Panc1 (cell line): ENCODE results near the gene MACROH2A1. TPM values are rescaled to one million over a fixed set of nuclear protein-coding genes. Genes with fewer than 3 reads are reported as not detected.

Source experiments
- ATAC-seq: fragments of 200-7000 bp; cut with Tn5 transposase; 2 replicates; pipeline ENCODE4 v1.9.1; 2020; ENCODE audit warnings: mild to moderate bottlenecking, moderate library complexity
- BruUV-seq: library from RNA; stranded (reverse); fragments of 400-500 nt; replicated peaks from 2 replicates; lab custom pipeline; 2021; lab: Mats Ljungman, UMichigan
- CTCF ChIA-PET: fragments of 300-600 bp; sonication (Branson Sonifier 250); formaldehyde crosslinking; loops from one replicate; lab custom pipeline; 2022; ENCODE audit warnings: antibody characterized with exemption; lab: Charles Lee
- POLR2A ChIA-PET: fragments of 300-600 bp; sonication (Branson Sonifier 250); formaldehyde crosslinking; loops from one replicate; lab custom pipeline; 2022; ENCODE audit warnings: antibody characterized with exemption; lab: Charles Lee
- DNase-seq: peaks from one replicate; pipeline ENCODE4 v3.0.0-alpha.2; 2010; ENCODE audit warnings: low read depth, low spot score
- H3K27ac ChIP-seq: 2 replicates; pipeline ENCODE4 v1.5.1; 2011; ENCODE audit warnings: mild to moderate bottlenecking, low read length, inconsistent platforms
- H3K27me3 ChIP-seq: fragments of 200-500 bp; sonication (Bioruptor generic); 2 replicates; pipeline ENCODE4 v1.6.0; 2014; ENCODE audit warnings: low read length, inconsistent platforms; ENCODE audit not compliant: control insufficient read depth, insufficient read depth
- H3K36me3 ChIP-seq: fragments of 200-500 bp; sonication (Bioruptor generic); 2 replicates; pipeline ENCODE4 v1.5.1; 2014; ENCODE audit warnings: inconsistent platforms, mild to moderate bottlenecking, low read length, moderate library complexity; ENCODE audit not compliant: control insufficient read depth, insufficient read depth
- H3K4me1 ChIP-seq: 2 replicates; pipeline ENCODE4 v1.5.1; 2011; ENCODE audit warnings: inconsistent platforms, mild to moderate bottlenecking, low read length, moderate library complexity; ENCODE audit not compliant: control insufficient read depth, insufficient read depth
- H3K4me3 ChIP-seq, 2 experiments: 2 replicates each; pipeline ENCODE4 v1.5.1; 2011 to 2012; ENCODE audit warnings: low read depth in 2 of 2, low read length in 2 of 2, mild to moderate bottlenecking in 2 of 2, inconsistent platforms in 1 of 2, moderate library complexity in 1 of 2
- H3K9me3 ChIP-seq: fragments of 200-500 bp; sonication (Bioruptor generic); 2 replicates; pipeline ENCODE4 v1.5.1; 2014; ENCODE audit warnings: low read depth, mild to moderate bottlenecking, inconsistent platforms, low read length, moderate library complexity; ENCODE audit not compliant: control insufficient read depth, insufficient read depth
- CTCF ChIP-seq: fragments of 450-650 bp; IDR thresholded peaks from 2 replicates; pipeline ENCODE4 v1.5.1; 2017; ENCODE audit warnings: mild to moderate bottlenecking
- POLR2AphosphoS5 ChIP-seq: IDR thresholded peaks from 2 replicates; pipeline ENCODE4 v1.6.1; 2012; ENCODE audit warnings: mild to moderate bottlenecking, low read depth, low read length, moderate library complexity
- REST ChIP-seq, 2 experiments: IDR thresholded peaks; 2 replicates each; pipeline ENCODE4 v1.6.1; 2011 to 2012; ENCODE audit warnings: low read depth in 2 of 2, control low read depth in 1 of 2, low read length in 1 of 2, mild to moderate bottlenecking in 1 of 2, moderate library complexity in 1 of 2; ENCODE audit not compliant: insufficient read depth in 1 of 2
- SIN3A ChIP-seq: IDR thresholded peaks from 2 replicates; pipeline ENCODE4 v1.6.1; 2012; ENCODE audit warnings: low read depth, mild to moderate bottlenecking, low read length, moderate library complexity, borderline replicate concordance; ENCODE audit not compliant: insufficient read depth
- TCF7L2 ChIP-seq: IDR thresholded peaks from 2 replicates; pipeline ENCODE4 v1.6.1; 2011; ENCODE audit warnings: mild to moderate bottlenecking, low read depth, low read length, inconsistent platforms
- in situ Hi-C: cut with HindIII; loops from 2 replicates; pipeline ENCODE4 v1.10.0; 2016; ENCODE audit warnings: low sequenced_read_pairs, low pct_unique_long_range_greater_than_20kb
- intact Hi-C: fragments of 100-400 bp; cut with micrococcal nuclease; formaldehyde crosslinking; loops from one replicate; pipeline ENCODE4 v1.10.0; 2022; ENCODE audit not compliant: unreplicated experiment
- total RNA-seq: library from RNA; stranded (reverse); gene quantifications from one replicate; pipeline ENCODE4 v1.2.1, GENCODE V29; 2021; ENCODE audit not compliant: unreplicated experiment

MACROH2A1 gene
- total RNA-seq, 1 experiment from 2014 or later, result 162 TPM

- no peaks in the 10 kb centered on the region for H3K36me3 ChIP-seq
- no peak for DNase-seq
- POLR2A ChIA-PET, result no interaction called here
- CTCF ChIA-PET, result no interaction called here
- no peak for ATAC-seq
- H3K4me3 ChIP-seq, result no peak overlapping the region
- in situ Hi-C loops, result no loop called here
- H3K9me3 ChIP-seq, result no peaks in the 10 kb centered on the region
- H3K27ac ChIP-seq, result no peak overlapping the region
- no peaks in the 10 kb centered on the region for H3K27me3 ChIP-seq
- BruUV-seq, result no TSS peak
- intact Hi-C loops, result no loop called here
- H3K4me1 ChIP-seq, result no peaks in the 10 kb centered on the region
- no peak for TF ChIP-seq SIN3A
- TF ChIP-seq TCF7L2, result no peak
- TF ChIP-seq REST (IDR thresholded peaks at IDR 0.05; ENCODE audit: insufficient read depth in 1 of 2, low read depth in 2 of 2, low read length in 1 of 2), result no peak
- no peak for TF ChIP-seq POLR2AphosphoS5
- TF ChIP-seq CTCF, result no peak
Measured at GRCh38 chr5:135310328-135310989, 88.6 kb downstream of the MACROH2A1 start.

GRCh38 chr5:135309391-135310327 lies 89.4 kb downstream of the MACROH2A1 start:
- H3K9me3 ChIP-seq, result no peaks in the 10 kb centered on the region
- H3K4me1 ChIP-seq, result no peaks in the 10 kb centered on the region
- intact Hi-C loops, result no loop called here
- no TSS peak for BruUV-seq
- DNase-seq, result no peak
- no peak for ATAC-seq
- ChIA-PET CTCF (no interaction called here), POLR2A (no interaction called here)
- no peaks in the 10 kb centered on the region for H3K27me3 ChIP-seq
- H3K4me3 ChIP-seq, result no peak overlapping the region
- no peak for TF ChIP-seq TCF7L2
- no peak for TF ChIP-seq CTCF
- no peak for TF ChIP-seq REST (IDR thresholded peaks at IDR 0.05; ENCODE audit: insufficient read depth in 1 of 2, low read depth in 2 of 2, low read length in 1 of 2)
- no peak for TF ChIP-seq POLR2AphosphoS5
- no peak for TF ChIP-seq SIN3A
- no peaks in the 10 kb centered on the region for H3K36me3 ChIP-seq
- no peak overlapping the region for H3K27ac ChIP-seq
- in situ Hi-C loops, result no loop called here
